GM03348 (cell line): ENCODE data around the gene WWOX.

Source experiments
- DNase-seq: peaks from one replicate; pipeline ENCODE4 v3.0.0; 2012; ENCODE audit warnings: low spot score

WWOX gene

GRCh38 chr16:78530283-78530682, 430.8 kb downstream of the WWOX start:
- DNase-seq = no peak

GRCh38 chr16:78535098-78535497, 435.6 kb downstream of the WWOX start:
- no peak for DNase-seq

GRCh38 chr16:78537511-78537910, 438.1 kb downstream of the WWOX start:
- DNase-seq = no peak

- DNase-seq = no peak
Observed at GRCh38 chr16:78538292-78538691, 438.8 kb downstream of the WWOX start.

- DNase-seq = no peak
Observed at GRCh38 chr16:78538919-78539318, 439.5 kb downstream of the WWOX start.

- DNase-seq = no peak
Observed at GRCh38 chr16:78542419-78542818, 443.0 kb downstream of the WWOX start.

GRCh38 chr16:78543023-78543422, 443.6 kb downstream of the WWOX start:
- DNase-seq = no peak

- no peak for DNase-seq
Observed at GRCh38 chr16:78549366-78549765, 449.9 kb downstream of the WWOX start.

GRCh38 chr16:78551487-78552085, 452.1 kb downstream of the WWOX start:
- no peak for DNase-seq

GRCh38 chr16:78552106-78552675, 452.7 kb downstream of the WWOX start:
- no peak for DNase-seq

- no peak for DNase-seq
Observed at GRCh38 chr16:78552716-78553115, 453.3 kb downstream of the WWOX start.

- no peak for DNase-seq
Observed at GRCh38 chr16:78553268-78554039, 454.0 kb downstream of the WWOX start.

- DNase-seq = no peak
Observed at GRCh38 chr16:78556421-78556820, 457.0 kb downstream of the WWOX start.

- no peak for DNase-seq
Observed at GRCh38 chr16:78560997-78561396, 461.5 kb downstream of the WWOX start.

- no peak for DNase-seq
Observed at GRCh38 chr16:78562111-78562510, 462.7 kb downstream of the WWOX start.

GRCh38 chr16:78562650-78563049, 463.2 kb downstream of the WWOX start:
- no peak for DNase-seq

GRCh38 chr16:78563905-78564304, 464.5 kb downstream of the WWOX start:
- DNase-seq = no peak

GRCh38 chr16:78566397-78567073, 467.1 kb downstream of the WWOX start:
- DNase-seq = no peak

GRCh38 chr16:78570399-78571141, 471.1 kb downstream of the WWOX start:
- DNase-seq = no peak

GRCh38 chr16:78571434-78571833, 472.0 kb downstream of the WWOX start:
- no peak for DNase-seq

- no peak for DNase-seq
Observed at GRCh38 chr16:78571898-78572358, 472.5 kb downstream of the WWOX start.

- no peak for DNase-seq
Observed at GRCh38 chr16:78574571-78574970, 475.1 kb downstream of the WWOX start.
